Raji (cell line): ENCODE data around the gene NXPH1.

Experiments
- POLR2A ChIP-seq: IDR thresholded peaks from 2 replicates; pipeline ENCODE4 v1.6.1; 2011; ENCODE audit warnings: low read depth, low read length, control low read depth; ENCODE audit not compliant: insufficient read depth

The NXPH1 gene

GRCh38 chr7:8433477-8434289 lies at the start of gene NXPH1:
Gene NXPH1, plus strand, starts transcription at chr7:8433609.
- TF ChIP-seq POLR2A, result no peak

GRCh38 chr7:8384901-8385300 lies 48.5 kb upstream of the NXPH1 start:
- no peak for TF ChIP-seq POLR2A

- TF ChIP-seq POLR2A, result no peak
These were observed 46.4 kb upstream of the NXPH1 start for GRCh38 chr7:8386926-8387550.

GRCh38 chr7:8387551-8388256 lies 45.7 kb upstream of the NXPH1 start:
- TF ChIP-seq POLR2A, result no peak

- TF ChIP-seq POLR2A, result no peak
These were observed 45.2 kb upstream of the NXPH1 start for GRCh38 chr7:8388257-8388625.

- no peak for TF ChIP-seq POLR2A
These were observed 43.7 kb upstream of the NXPH1 start for GRCh38 chr7:8389593-8390261.

- no peak for TF ChIP-seq POLR2A
These were observed 43.2 kb upstream of the NXPH1 start for GRCh38 chr7:8390262-8390626.

- TF ChIP-seq POLR2A, result no peak
These were observed 41.9 kb upstream of the NXPH1 start for GRCh38 chr7:8391353-8392062.

GRCh38 chr7:8396294-8396693 lies 37.1 kb upstream of the NXPH1 start:
- no peak for TF ChIP-seq POLR2A

- no peak for TF ChIP-seq POLR2A
These were observed 24.5 kb upstream of the NXPH1 start for GRCh38 chr7:8408871-8409270.

- TF ChIP-seq POLR2A, result no peak
These were observed 22.3 kb upstream of the NXPH1 start for GRCh38 chr7:8411103-8411502.

GRCh38 chr7:8413600-8413999 lies 19.8 kb upstream of the NXPH1 start:
- TF ChIP-seq POLR2A, result no peak

- TF ChIP-seq POLR2A, result no peak
These were observed 14.7 kb upstream of the NXPH1 start for GRCh38 chr7:8418629-8419245.

GRCh38 chr7:8422177-8422576 lies 11.2 kb upstream of the NXPH1 start:
- TF ChIP-seq POLR2A, result no peak

- TF ChIP-seq POLR2A, result no peak
These were observed 10.4 kb upstream of the NXPH1 start for GRCh38 chr7:8423057-8423456.

GRCh38 chr7:8425223-8425622 lies 8.2 kb upstream of the NXPH1 start:
- TF ChIP-seq POLR2A, result no peak
